CD4-positive, alpha-beta T cell treated with Interferon alpha-2 for 1 hour (primary cell): ENCODE results near the gene SV2C.
"Not testable (repeated sequence)": the region's sequence is repeated elsewhere in the genome, so short reads cannot be mapped to it uniquely, and the experiment has no call there.

Experiments
- DNase-seq, 2 donors: peaks; one replicate each; pipeline ENCODE4 v3.0.0-alpha.2; 2020 to 2022

Gene SV2C

GRCh38 chr5:76257897-76258296, 174.7 kb downstream of the SV2C start:
- no peak for DNase-seq

GRCh38 chr5:76264681-76265080, 181.5 kb downstream of the SV2C start:
- no peak for DNase-seq

- no peak for DNase-seq
Measured at GRCh38 chr5:76269259-76269931, 186.2 kb downstream of the SV2C start.

- no peak for DNase-seq
Measured at GRCh38 chr5:76269932-76270610, 186.9 kb downstream of the SV2C start.

- DNase-seq: no peak
Measured at GRCh38 chr5:76271836-76272235, 188.7 kb downstream of the SV2C start.

GRCh38 chr5:76273206-76273885, 190.2 kb downstream of the SV2C start:
- no peak for DNase-seq

GRCh38 chr5:76274571-76274970, 191.4 kb downstream of the SV2C start:
- DNase-seq: no peak

- DNase-seq: no peak
Measured at GRCh38 chr5:76277736-76278135, 194.6 kb downstream of the SV2C start.

GRCh38 chr5:76278261-76278789, 195.1 kb downstream of the SV2C start:
- no peak for DNase-seq

- no peak for DNase-seq
Measured at GRCh38 chr5:76280494-76280893, 197.3 kb downstream of the SV2C start.

GRCh38 chr5:76283670-76284069, 200.5 kb downstream of the SV2C start:
- no peak for DNase-seq

- no peak for DNase-seq
Measured at GRCh38 chr5:76289692-76290091, 206.5 kb downstream of the SV2C start.

GRCh38 chr5:76290321-76290757, 207.2 kb downstream of the SV2C start:
- no peak for DNase-seq

GRCh38 chr5:76291305-76292077, 208.3 kb downstream of the SV2C start:
- no peak for DNase-seq

GRCh38 chr5:76292620-76293322, 209.6 kb downstream of the SV2C start:
- DNase-seq: peak in 1 of 2 donors; percentile 7

- DNase-seq: no peak
Measured at GRCh38 chr5:76294573-76294972, 211.4 kb downstream of the SV2C start.

- no peak for DNase-seq
Measured at GRCh38 chr5:76298852-76299251, 215.7 kb downstream of the SV2C start.

- DNase-seq: peak in 1 of 2 donors; percentile 8
Measured at GRCh38 chr5:76299592-76299991, 216.4 kb downstream of the SV2C start.

GRCh38 chr5:76301932-76302331, 218.7 kb downstream of the SV2C start:
- DNase-seq: not testable (repeated sequence)

GRCh38 chr5:76302661-76303060, 219.5 kb downstream of the SV2C start:
- not testable (repeated sequence) for DNase-seq

- DNase-seq: peak; percentile 8 to 47
Measured at GRCh38 chr5:76303921-76304320, 220.7 kb downstream of the SV2C start.

GRCh38 chr5:76305269-76305668, 222.1 kb downstream of the SV2C start:
- DNase-seq: no peak
